K562 (cell line): Measurements from ENCODE around the gene SCYL1. TPM values are rescaled to one million over a fixed set of nuclear protein-coding genes. Genes with fewer than 3 reads are reported as not detected.

Experiments used
- FIP1L1 ChIP-seq: fragments of 200-400 bp; formaldehyde crosslinking; IDR thresholded peaks from 2 replicates; pipeline ENCODE4 v1.6.1; 2018; ENCODE audit warnings: mild to moderate bottlenecking, low read depth, low read length; ENCODE audit not compliant: poor library complexity, severe bottlenecking
- GATA2 ChIP-seq: sonication (generic); formaldehyde crosslinking; IDR thresholded peaks from 2 replicates; pipeline ENCODE4 v1.4.0; 2020; ENCODE audit warnings: mild to moderate bottlenecking, missing genetic modification reagents
- GATAD2A ChIP-seq: fragments of 450-650 bp; IDR thresholded peaks from 2 replicates; pipeline ENCODE4 v1.6.1; 2017
- MAFF ChIP-seq: IDR thresholded peaks from 2 replicates; pipeline ENCODE4 v1.6.1; 2012; ENCODE audit warnings: low read length, improper control_type of control experiment
- MYBL2 ChIP-seq, 2 experiments: fragments of 450-650 bp in 1 of 2; sonication (generic) in 1 of 2; formaldehyde crosslinking in 1 of 2; IDR thresholded peaks; 2 replicates each; pipeline versions ENCODE4 v1.6.1 to v1.8.1; 2017 to 2022; ENCODE audit warnings: borderline replicate concordance in 1 of 2, inconsistent platforms in 1 of 2, low read depth in 1 of 2, mild to moderate bottlenecking in 1 of 2, missing genetic modification reagents in 1 of 2, moderate library complexity in 1 of 2
- NBN ChIP-seq: fragments of 450-650 bp; IDR thresholded peaks from 2 replicates; pipeline ENCODE4 v1.6.1; 2016; ENCODE audit warnings: low read depth, mild to moderate bottlenecking
- SAP30 ChIP-seq: fragments of 200-600 bp; sonication (generic); IDR thresholded peaks from 2 replicates; pipeline ENCODE4 v1.6.1; 2012; ENCODE audit warnings: borderline replicate concordance, low read depth, mild to moderate bottlenecking, moderate library complexity, low read length, control low read depth, inconsistent platforms; ENCODE audit not compliant: insufficient read depth, poor library complexity, severe bottlenecking
- TAF1 ChIP-seq: IDR thresholded peaks from 2 replicates; pipeline ENCODE4 v1.6.1; 2011; ENCODE audit warnings: mild to moderate bottlenecking, low read length, moderate library complexity; ENCODE audit not compliant: insufficient read depth, control insufficient read depth, severe bottlenecking; ENCODE audit errors: extremely low read depth
- ZNF143 ChIP-seq: sonication (generic); formaldehyde crosslinking; IDR thresholded peaks from 2 replicates; pipeline ENCODE4 v1.9.0; 2022; ENCODE audit warnings: mild to moderate bottlenecking, missing genetic modification reagents
- ZNF551 ChIP-seq: fragments of 250-450 bp; sonication (Bioruptor Pico); IDR thresholded peaks from 2 replicates; pipeline ENCODE4 v1.5.0; 2021; ENCODE audit warnings: mild to moderate bottlenecking, moderate library complexity
- ZNF785 ChIP-seq: fragments of 250-450 bp; sonication (Bioruptor Pico); IDR thresholded peaks from 2 replicates; pipeline ENCODE4 v1.4.0; 2020; ENCODE audit warnings: mild to moderate bottlenecking
- polyA plus RNA-seq, 8 experiments: library from polyadenylated mRNA; depleted of rRNA in 4 of 8; stranded (reverse) in 5 of 8; unstranded in 3 of 8; fragments of >200 nt; fragmentation: Nextera tagmentation in 2 of 8; fragmentation: Illumina TruSeq in 1 of 8; extraction: Ambion mirVana in 2 of 8; extraction: Trizol in 1 of 8; gene quantifications; 2 replicates each; pipeline versions ENCODE4 v1.2.1 to v1.2.3, GENCODE V29; 2011 to 2014; ENCODE audit warnings: inconsistent platforms in 1 of 8, missing spikeins in 1 of 8
- total RNA-seq, 7 experiments: library from RNA; depleted of rRNA in 6 of 7; stranded (reverse); fragments of >200 nt in 6 of 7; fragmentation: Illumina TruSeq in 2 of 7; extraction: Trizol in 2 of 7; gene quantifications; 2 replicates each; pipeline versions ENCODE4 v1.2.1 to v1.2.3, GENCODE V29; 2011 to 2021; ENCODE audit warnings: low replicate concordance in 1 of 7
- TF ChIP-seq, protein P1 (sequence below): fragments of 250-450 bp; sonication (Bioruptor Pico); IDR thresholded peaks from 2 replicates; pipeline ENCODE4 v1.8.0; 2022; ENCODE audit warnings: inconsistent platforms
- TF ChIP-seq, protein P2 (sequence below): fragments of 250-450 bp; sonication (Bioruptor Pico); IDR thresholded peaks from 2 replicates; pipeline ENCODE4 v1.8.0; 2021; ENCODE audit warnings: mild to moderate bottlenecking, moderate library complexity
- TF ChIP-seq, protein P3 (sequence below), 2 experiments: IDR thresholded peaks; 2 replicates each; pipeline ENCODE4 v1.6.1; 2012; ENCODE audit warnings: improper control_type of control experiment in 2 of 2, low read depth in 2 of 2, low read length in 2 of 2, borderline replicate concordance in 1 of 2
- TF ChIP-seq, protein P4 (sequence below), 2 experiments: fragments of 450-650 bp; IDR thresholded peaks; 2 replicates each; pipeline ENCODE4 v1.6.1; 2018; ENCODE audit warnings: mild to moderate bottlenecking in 2 of 2, low read depth in 1 of 2; ENCODE audit not compliant: partially characterized antibody in 2 of 2

Gene SCYL1
- total and polyA plus RNA-seq, 9 of the 15 experiments (the other 6 are each of a cell fraction or from before 2014, with no cell fraction given): 1.9 to 145 (median 57.6) TPM

DNA sequence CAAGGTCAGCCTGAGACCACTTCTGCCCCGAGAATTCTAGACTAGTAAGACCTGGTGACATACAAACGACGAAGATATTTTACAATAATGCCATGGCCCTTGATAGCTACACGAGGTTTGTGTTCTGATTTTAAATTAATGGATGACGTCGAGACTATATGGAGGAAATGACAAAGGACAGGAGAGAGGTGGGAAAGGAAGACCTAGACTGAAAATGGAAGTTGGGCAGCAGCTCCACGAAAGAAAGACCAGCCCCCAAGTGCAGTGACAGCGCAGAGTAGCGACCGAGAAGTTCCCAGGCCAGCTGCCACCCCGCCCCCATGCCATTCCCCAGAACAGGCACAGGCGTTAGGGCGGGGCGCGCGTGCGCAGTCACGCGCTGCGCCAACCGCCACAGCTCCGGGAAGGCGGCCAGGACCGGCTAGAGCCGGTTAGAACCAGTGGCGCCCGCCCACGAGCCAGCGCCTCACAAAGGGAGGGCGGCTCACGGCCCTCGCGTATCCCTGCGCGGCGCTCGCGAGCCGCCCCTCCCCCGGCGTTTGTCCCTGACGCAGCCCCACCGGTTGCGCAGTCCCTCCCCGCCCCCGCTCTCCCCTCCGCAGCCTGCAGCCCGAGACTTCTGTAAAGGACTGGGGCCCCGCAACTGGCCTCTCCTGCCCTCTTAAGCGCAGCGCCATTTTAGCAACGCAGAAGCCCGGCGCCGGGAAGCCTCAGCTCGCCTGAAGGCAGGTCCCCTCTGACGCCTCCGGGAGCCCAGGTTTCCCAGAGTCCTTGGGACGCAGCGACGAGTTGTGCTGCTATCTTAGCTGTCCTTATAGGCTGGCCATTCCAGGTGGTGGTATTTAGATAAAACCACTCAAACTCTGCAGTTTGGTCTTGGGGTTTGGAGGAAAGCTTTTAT lies 27.5 kb upstream of the SCYL1 start (continued):
- TF ChIP-seq SAP30 (no peak), NBN (peak; percentile 48; the same call in 1 of the 2 replicates), ZNF143 (CRISPR knock-in tag) (peak; percentile 50; the same call in 1 of the 2 replicates), GATA2 (CRISPR knock-in tag) (no peak), TAF1 (peak; percentile 97), ZNF551 (no peak), GATAD2A (no peak), MYBL2 (IDR thresholded peaks at IDR 0.05; ENCODE audit: low read depth) (no peak), MYBL2 (CRISPR knock-in tag; IDR thresholded peaks at IDR 0.05; ENCODE audit: borderline replicate concordance) (no peak), FIP1L1 (peak; percentile 96), ZNF785 (CRISPR knock-in tag) (no peak), MAFF (no peak)
- TF ChIP-seq, protein P1, sequence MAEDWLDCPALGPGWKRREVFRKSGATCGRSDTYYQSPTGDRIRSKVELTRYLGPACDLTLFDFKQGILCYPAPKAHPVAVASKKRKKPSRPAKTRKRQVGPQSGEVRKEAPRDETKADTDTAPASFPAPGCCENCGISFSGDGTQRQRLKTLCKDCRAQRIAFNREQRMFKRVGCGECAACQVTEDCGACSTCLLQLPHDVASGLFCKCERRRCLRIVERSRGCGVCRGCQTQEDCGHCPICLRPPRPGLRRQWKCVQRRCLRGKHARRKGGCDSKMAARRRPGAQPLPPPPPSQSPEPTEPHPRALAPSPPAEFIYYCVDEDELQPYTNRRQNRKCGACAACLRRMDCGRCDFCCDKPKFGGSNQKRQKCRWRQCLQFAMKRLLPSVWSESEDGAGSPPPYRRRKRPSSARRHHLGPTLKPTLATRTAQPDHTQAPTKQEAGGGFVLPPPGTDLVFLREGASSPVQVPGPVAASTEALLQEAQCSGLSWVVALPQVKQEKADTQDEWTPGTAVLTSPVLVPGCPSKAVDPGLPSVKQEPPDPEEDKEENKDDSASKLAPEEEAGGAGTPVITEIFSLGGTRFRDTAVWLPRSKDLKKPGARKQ (CRISPR knock-in tag): no peak
- TF ChIP-seq, protein P2, sequence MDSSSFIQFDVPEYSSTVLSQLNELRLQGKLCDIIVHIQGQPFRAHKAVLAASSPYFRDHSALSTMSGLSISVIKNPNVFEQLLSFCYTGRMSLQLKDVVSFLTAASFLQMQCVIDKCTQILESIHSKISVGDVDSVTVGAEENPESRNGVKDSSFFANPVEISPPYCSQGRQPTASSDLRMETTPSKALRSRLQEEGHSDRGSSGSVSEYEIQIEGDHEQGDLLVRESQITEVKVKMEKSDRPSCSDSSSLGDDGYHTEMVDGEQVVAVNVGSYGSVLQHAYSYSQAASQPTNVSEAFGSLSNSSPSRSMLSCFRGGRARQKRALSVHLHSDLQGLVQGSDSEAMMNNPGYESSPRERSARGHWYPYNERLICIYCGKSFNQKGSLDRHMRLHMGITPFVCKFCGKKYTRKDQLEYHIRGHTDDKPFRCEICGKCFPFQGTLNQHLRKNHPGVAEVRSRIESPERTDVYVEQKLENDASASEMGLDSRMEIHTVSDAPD (CRISPR knock-in tag): no peak
- TF ChIP-seq, protein P3, sequence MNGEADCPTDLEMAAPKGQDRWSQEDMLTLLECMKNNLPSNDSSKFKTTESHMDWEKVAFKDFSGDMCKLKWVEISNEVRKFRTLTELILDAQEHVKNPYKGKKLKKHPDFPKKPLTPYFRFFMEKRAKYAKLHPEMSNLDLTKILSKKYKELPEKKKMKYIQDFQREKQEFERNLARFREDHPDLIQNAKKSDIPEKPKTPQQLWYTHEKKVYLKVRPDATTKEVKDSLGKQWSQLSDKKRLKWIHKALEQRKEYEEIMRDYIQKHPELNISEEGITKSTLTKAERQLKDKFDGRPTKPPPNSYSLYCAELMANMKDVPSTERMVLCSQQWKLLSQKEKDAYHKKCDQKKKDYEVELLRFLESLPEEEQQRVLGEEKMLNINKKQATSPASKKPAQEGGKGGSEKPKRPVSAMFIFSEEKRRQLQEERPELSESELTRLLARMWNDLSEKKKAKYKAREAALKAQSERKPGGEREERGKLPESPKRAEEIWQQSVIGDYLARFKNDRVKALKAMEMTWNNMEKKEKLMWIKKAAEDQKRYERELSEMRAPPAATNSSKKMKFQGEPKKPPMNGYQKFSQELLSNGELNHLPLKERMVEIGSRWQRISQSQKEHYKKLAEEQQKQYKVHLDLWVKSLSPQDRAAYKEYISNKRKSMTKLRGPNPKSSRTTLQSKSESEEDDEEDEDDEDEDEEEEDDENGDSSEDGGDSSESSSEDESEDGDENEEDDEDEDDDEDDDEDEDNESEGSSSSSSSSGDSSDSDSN (IDR thresholded peaks at IDR 0.05; ENCODE audit: borderline replicate concordance in 1 of 2, low read depth in 2 of 2, low read length in 2 of 2): no peak
- TF ChIP-seq, protein P4, sequence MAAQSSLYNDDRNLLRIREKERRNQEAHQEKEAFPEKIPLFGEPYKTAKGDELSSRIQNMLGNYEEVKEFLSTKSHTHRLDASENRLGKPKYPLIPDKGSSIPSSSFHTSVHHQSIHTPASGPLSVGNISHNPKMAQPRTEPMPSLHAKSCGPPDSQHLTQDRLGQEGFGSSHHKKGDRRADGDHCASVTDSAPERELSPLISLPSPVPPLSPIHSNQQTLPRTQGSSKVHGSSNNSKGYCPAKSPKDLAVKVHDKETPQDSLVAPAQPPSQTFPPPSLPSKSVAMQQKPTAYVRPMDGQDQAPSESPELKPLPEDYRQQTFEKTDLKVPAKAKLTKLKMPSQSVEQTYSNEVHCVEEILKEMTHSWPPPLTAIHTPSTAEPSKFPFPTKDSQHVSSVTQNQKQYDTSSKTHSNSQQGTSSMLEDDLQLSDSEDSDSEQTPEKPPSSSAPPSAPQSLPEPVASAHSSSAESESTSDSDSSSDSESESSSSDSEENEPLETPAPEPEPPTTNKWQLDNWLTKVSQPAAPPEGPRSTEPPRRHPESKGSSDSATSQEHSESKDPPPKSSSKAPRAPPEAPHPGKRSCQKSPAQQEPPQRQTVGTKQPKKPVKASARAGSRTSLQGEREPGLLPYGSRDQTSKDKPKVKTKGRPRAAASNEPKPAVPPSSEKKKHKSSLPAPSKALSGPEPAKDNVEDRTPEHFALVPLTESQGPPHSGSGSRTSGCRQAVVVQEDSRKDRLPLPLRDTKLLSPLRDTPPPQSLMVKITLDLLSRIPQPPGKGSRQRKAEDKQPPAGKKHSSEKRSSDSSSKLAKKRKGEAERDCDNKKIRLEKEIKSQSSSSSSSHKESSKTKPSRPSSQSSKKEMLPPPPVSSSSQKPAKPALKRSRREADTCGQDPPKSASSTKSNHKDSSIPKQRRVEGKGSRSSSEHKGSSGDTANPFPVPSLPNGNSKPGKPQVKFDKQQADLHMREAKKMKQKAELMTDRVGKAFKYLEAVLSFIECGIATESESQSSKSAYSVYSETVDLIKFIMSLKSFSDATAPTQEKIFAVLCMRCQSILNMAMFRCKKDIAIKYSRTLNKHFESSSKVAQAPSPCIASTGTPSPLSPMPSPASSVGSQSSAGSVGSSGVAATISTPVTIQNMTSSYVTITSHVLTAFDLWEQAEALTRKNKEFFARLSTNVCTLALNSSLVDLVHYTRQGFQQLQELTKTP (IDR thresholded peaks at IDR 0.05; ENCODE audit: low read depth in 1 of 2, partially characterized antibody in 2 of 2): peak; percentile 82 to 90
